Fibroblast of villous mesenchyme (primary cell): ENCODE measurements around the gene BCOR. TPM values are rescaled to one million over a fixed set of nuclear protein-coding genes. Genes with fewer than 3 reads are reported as not detected.

Experiments
- DNase-seq: peaks from one replicate; pipeline ENCODE4 v3.0.0-alpha.2; 2010; ENCODE audit warnings: low read depth
- H3K4me3 ChIP-seq: 2 replicates; pipeline ENCODE4 v1.5.1; 2011; ENCODE audit warnings: low read depth, mild to moderate bottlenecking, low read length
- total RNA-seq: library from RNA; depleted of rRNA; stranded (reverse); fragments of >200 nt; gene quantifications from 2 replicates; pipeline ENCODE4 v1.2.3, GENCODE V29; 2012
- TF ChIP-seq, protein P1 (sequence below): IDR thresholded peaks from 2 replicates; pipeline ENCODE4 v1.5.1; 2012; ENCODE audit warnings: low read depth, mild to moderate bottlenecking, low read length; ENCODE audit not compliant: insufficient read depth

BCOR gene
- total RNA-seq = 23.8 and 24.2 TPM in 2 replicates

DNA sequence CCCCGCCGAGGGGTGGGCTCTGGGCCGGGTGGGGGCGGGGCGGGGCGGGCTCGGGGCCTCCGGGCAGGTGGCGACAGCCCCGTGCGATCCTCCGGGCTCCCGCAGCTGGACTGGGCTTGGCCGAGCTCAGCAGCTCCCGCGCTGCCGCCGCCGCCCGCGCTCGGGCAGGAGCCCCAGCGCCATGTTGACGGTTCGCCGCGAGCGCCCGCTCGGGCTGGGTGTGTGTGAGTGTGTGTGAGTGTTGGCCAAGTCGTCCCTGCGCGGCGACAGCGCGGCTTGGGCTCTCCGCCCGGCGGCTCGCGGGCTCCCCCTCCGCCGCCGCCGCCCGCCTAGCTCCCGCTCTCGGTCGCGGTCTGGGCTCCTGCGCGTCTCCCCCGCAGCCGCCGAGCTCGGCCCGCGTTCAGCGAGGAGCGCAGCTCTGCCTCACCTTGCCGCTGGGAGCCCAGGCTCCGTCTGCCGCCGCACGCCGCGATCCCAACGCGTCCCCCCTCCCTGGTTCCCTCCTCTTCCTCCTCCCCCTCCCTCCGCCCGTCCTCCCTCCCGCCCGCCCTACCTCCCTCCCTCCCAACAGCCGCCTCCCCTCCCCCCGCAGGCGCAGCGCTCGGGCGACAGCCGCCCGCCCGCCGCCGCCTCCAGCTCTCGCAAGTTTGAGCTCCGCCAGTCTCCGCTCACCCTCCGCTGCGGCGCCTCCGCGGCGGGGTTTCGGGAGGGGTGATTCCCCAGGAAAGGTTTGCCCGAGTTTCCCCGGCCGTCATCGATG lies at the start of gene BCOR:
BCOR (minus strand) TSS at position 455 of the 760 bp plus-strand sequence. CDS start 20,029 bp downstream, outside the sequence.
- TF ChIP-seq, protein P1, sequence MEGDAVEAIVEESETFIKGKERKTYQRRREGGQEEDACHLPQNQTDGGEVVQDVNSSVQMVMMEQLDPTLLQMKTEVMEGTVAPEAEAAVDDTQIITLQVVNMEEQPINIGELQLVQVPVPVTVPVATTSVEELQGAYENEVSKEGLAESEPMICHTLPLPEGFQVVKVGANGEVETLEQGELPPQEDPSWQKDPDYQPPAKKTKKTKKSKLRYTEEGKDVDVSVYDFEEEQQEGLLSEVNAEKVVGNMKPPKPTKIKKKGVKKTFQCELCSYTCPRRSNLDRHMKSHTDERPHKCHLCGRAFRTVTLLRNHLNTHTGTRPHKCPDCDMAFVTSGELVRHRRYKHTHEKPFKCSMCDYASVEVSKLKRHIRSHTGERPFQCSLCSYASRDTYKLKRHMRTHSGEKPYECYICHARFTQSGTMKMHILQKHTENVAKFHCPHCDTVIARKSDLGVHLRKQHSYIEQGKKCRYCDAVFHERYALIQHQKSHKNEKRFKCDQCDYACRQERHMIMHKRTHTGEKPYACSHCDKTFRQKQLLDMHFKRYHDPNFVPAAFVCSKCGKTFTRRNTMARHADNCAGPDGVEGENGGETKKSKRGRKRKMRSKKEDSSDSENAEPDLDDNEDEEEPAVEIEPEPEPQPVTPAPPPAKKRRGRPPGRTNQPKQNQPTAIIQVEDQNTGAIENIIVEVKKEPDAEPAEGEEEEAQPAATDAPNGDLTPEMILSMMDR = no peak

DNA sequence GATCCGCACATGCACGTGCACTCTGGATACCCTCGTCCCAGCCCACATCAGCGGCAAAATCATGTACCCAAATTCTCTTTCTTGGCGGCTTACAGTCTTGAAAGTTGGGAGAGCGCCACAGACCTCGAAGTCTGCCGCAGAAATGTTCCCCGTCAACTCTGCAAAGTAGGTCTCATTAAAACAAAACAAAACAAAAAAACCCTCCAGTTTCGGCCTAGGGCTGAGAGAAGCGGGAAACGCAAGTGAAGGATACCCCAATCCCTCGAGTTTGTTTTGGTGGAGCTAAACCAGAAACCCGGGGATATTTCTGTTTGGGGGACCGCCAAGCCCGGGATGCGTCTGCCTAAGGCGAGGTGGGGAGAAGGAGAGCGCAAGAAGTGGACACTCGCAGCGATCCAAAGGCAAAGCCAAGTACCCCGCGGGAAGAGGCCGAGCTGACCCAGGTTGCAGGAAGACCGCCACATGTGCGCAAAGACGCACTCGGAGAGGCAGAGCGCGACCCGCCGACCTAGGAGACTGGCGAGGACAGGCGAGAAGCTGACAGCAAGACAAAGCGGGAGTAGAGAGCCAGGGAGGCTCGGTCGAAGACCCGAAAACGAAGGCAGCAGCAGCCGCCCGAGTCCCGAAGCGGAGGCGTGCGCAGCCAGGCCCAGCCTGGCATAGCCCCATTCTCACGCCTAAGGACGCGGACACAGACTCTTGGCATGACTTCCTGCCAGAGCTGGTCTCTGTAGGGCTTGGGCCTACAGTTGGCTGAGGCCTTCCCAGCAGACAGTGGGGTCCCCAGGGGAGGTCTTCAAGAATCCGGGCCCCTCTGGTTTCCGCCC lies 49.6 kb upstream of the BCOR start:
- TF ChIP-seq, protein P1 = no peak
- H3K4me3 ChIP-seq = no peak overlapping the region
- DNase-seq = no peak

More for the DNA sequence above, at the start of gene BCOR:
- peak; percentile 73 for DNase-seq
- peak within 1 kb of the TSS; percentile 67 for H3K4me3 ChIP-seq

DNA sequence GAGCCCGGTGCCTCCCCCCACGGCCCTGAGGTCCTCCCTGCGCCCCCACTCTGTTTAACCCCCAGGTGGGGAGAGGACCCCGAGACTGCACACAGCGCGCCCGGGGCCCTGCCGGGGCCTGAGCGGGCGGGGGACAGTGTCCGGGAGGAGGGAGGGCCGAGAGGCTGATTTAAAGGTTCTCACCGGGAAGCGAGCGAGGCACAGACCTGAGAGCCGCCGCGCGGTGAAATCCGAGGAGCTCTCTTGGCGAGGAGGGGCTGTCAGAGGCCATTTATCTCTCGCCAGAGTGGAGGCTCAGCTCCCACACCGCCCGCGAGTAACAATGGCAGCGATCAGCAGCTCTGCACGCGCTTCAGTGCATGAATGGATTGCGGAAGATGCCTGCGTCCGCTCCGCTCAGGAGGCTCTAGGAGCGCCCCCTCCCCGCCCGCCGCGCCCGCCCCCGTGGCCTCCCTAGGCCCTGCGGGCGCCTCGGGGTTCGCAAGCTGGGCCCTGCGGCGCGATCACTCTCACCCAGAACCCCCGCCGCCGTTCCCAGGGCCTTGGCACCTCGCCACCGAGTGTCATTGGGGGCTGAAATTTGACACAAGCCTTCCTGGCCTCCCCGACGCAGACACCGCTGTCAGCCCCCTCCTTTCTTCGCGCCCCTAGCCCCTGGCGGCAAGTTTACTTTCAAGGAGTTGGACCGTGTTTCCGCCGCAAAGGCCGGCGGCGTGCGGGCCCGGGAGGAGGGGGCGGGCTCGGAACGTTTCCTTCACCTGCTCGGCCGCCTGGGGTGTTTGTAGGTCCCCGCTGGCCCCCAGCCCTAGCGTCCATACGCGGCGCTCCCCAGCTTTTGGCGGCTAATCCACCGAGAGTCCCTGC lies 48.7 kb upstream of the BCOR start:
- no peak for DNase-seq

DNA sequence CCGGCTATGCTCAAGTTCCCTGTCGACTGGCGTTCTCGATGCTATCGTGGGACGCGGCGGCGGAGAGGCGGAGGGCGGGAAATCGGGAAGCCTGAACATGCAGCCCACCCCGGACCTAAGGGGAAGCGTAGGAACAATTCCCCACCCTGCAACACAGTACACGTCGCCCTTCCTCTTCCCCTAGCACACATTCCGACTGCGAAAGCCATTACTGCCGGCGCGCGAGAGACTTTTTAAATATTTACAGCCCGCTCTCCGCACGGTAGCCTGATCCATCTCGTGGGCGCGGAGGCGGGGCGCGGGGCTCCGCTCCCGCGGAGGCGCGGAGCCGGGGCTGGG lies 48.1 kb upstream of the BCOR start:
- TF ChIP-seq, protein P1 = no peak
- no peak for DNase-seq
- peak overlapping the region; percentile 57 for H3K4me3 ChIP-seq

More for the DNA sequence above, 48.7 kb upstream of the BCOR start:
- TF ChIP-seq, protein P1 = no peak
- peak overlapping the region; percentile 57 for H3K4me3 ChIP-seq

DNA sequence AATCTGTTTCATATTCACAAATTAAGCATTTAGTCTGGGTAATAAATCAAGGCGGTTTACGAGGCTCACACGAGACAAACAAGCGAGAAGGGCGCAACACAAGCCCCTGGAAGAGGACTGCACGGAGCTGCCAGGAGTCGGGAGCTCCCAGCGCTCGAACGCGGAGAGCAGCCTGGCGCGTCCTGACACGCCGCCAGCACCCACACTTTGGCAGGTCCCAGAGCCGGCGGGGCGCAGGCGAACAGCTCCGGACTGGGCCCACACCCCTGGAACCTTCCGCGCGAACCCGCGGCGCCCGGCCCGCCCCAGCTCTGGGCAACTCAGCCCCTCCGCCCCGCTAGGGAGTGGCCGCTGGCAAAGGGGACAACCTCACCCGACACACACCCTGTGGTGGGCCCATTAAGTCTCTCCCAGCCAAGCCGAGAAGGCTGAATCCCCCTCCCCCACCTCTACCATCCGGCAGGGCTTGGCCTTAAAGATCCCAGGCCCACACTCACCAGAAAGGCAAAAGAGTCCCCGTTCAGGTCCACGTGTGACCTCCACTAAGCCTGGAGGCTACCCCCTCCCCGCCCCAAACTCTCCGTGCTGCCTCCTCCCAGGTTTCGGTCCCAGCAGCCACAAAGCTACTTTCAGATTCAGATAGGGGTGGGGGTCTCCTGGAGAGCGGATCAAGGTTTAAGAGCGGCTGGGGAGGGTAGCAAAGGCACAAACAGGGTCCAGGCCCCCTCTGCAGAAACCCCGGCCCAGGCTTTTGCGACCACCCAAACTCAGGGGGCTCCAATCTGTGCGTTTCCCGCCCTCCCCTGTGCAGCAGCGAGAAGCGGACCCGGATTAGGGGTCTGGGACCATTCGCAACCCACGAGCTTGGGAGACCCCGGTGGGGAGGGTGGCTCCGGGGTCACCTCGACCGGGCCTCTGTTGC lies 47.5 kb upstream of the BCOR start:
- no peak for DNase-seq
- H3K4me3 ChIP-seq = peak overlapping the region; percentile 57
- TF ChIP-seq, protein P1 = no peak
